Glutamatergic neuron (in vitro differentiated cells): Measurements from ENCODE around the gene SIK3. TPM values are rescaled to one million over a fixed set of nuclear protein-coding genes. Genes with fewer than 3 reads are reported as not detected.

Source experiments
- DNase-seq: peaks from one replicate; pipeline ENCODE4 v3.0.0; 2022
- H3K27ac Mint-ChIP-seq: one replicate; pipeline ENCODE4 v1.8.0; 2020; ENCODE audit warnings: mild to moderate bottlenecking, mixed read lengths, inconsistent platforms; ENCODE audit not compliant: unreplicated experiment
- H3K27me3 Mint-ChIP-seq: one replicate; pipeline ENCODE4 v1.8.0; 2020; ENCODE audit warnings: mild to moderate bottlenecking, moderate library complexity, mixed read lengths, inconsistent platforms; ENCODE audit not compliant: unreplicated experiment
- H3K36me3 Mint-ChIP-seq: one replicate; pipeline ENCODE4 v1.8.0; 2020; ENCODE audit warnings: mild to moderate bottlenecking, mixed read lengths, inconsistent platforms; ENCODE audit not compliant: unreplicated experiment
- H3K4me1 Mint-ChIP-seq: one replicate; pipeline ENCODE4 v1.8.0; 2020; ENCODE audit warnings: mild to moderate bottlenecking, low read depth, mixed read lengths, inconsistent platforms; ENCODE audit not compliant: unreplicated experiment
- H3K4me3 Mint-ChIP-seq: one replicate; pipeline ENCODE4 v1.8.0; 2020; ENCODE audit warnings: mild to moderate bottlenecking, mixed read lengths, inconsistent platforms; ENCODE audit not compliant: unreplicated experiment
- H3K9me3 Mint-ChIP-seq: one replicate; pipeline ENCODE4 v1.8.0; 2020; ENCODE audit warnings: mild to moderate bottlenecking, moderate library complexity, mixed read lengths, inconsistent platforms; ENCODE audit not compliant: unreplicated experiment
- total RNA-seq: library from RNA; stranded (reverse); fragmentation: NEBNext Ultra II Directional; extraction: Animal tissue kit (Norgen Biotek cat#: 25700); gene quantifications from one replicate; pipeline ENCODE4 v1.2.1, GENCODE V29; 2021; ENCODE audit not compliant: unreplicated experiment
- TF ChIP-seq, protein P1 (sequence below): fragments of 200-600 bp; sonication (generic); IDR thresholded peaks from one replicate; pipeline ENCODE4 v1.5.0; 2021; ENCODE audit not compliant: partially characterized antibody, unreplicated experiment

SIK3 gene
- total RNA-seq, 1 donor from 2014 or later, result 22.2 TPM

DNA sequence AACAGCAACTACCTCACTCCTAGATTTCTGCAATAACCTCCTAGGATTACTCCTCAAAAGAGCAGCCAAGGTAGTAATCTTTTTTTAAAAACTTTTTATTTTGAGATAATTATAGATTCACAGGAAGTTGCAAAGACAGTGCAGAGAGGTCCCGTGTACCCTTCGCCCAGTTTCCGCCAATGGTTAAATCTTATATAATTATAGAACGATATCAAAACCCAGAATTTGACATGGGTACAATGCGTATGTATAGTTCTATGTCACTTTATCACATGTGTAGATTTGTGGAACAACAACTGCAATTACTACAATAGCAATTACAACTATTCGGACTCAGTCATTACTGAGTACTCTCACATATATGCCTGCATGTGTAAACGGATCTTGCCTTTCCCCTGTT lies 166.0 kb downstream of the SIK3 start:
- H3K4me1 Mint-ChIP-seq, result peaks cover 2% of the 10 kb centered on the region
- no peak for DNase-seq
- TF ChIP-seq, protein P1, sequence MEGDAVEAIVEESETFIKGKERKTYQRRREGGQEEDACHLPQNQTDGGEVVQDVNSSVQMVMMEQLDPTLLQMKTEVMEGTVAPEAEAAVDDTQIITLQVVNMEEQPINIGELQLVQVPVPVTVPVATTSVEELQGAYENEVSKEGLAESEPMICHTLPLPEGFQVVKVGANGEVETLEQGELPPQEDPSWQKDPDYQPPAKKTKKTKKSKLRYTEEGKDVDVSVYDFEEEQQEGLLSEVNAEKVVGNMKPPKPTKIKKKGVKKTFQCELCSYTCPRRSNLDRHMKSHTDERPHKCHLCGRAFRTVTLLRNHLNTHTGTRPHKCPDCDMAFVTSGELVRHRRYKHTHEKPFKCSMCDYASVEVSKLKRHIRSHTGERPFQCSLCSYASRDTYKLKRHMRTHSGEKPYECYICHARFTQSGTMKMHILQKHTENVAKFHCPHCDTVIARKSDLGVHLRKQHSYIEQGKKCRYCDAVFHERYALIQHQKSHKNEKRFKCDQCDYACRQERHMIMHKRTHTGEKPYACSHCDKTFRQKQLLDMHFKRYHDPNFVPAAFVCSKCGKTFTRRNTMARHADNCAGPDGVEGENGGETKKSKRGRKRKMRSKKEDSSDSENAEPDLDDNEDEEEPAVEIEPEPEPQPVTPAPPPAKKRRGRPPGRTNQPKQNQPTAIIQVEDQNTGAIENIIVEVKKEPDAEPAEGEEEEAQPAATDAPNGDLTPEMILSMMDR, result no peak
- no peak overlapping the region for H3K4me3 Mint-ChIP-seq
- peaks cover 5% of the 10 kb centered on the region for H3K27me3 Mint-ChIP-seq
- H3K27ac Mint-ChIP-seq, result no peak overlapping the region
- H3K9me3 Mint-ChIP-seq, result no peaks in the 10 kb centered on the region
- H3K36me3 Mint-ChIP-seq, result no peaks in the 10 kb centered on the region

DNA sequence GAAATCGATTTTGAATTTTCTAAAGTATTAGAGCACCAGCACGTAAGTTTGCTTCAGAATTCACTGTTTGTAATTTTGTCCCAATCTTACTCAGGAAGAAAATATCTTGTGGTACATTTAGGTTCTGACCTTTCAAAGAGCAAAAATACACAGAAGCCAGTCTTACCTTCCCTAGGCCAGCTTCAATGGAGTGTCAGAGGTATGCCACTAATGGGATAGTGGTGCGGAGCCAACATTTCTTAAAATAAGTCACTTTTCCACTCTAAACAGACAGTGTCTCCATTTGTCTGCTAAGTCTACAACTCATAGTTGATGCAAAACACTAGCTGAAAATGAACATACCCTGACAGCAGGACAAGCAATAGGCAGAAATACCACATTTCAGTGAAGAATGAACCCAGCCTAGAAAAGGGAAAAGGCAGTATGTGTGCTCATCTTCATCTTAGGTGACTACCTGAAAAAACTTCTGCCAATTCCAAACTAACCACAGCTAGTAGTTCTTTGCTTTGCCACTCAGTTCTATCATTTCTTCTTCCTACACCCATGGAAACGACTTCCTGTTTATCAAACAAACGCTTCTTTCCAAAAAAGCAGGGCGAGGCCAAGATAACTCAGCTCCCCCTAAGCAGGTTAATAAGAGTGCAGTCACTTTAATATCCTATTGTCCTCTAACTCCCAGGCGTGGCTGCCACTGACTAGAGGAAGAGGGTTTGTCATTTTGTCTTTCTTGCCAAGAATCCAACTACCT lies 166.8 kb downstream of the SIK3 start:
- Mint-ChIP-seq H3K9me3 (no peaks in the 10 kb centered on the region), H3K4me1 (peaks cover 2% of the 10 kb centered on the region), H3K27me3 (peaks cover 5% of the 10 kb centered on the region), H3K4me3 (no peak overlapping the region), H3K36me3 (no peaks in the 10 kb centered on the region), H3K27ac (no peak overlapping the region)
- no peak for DNase-seq
- TF ChIP-seq, protein P1, result no peak

DNA sequence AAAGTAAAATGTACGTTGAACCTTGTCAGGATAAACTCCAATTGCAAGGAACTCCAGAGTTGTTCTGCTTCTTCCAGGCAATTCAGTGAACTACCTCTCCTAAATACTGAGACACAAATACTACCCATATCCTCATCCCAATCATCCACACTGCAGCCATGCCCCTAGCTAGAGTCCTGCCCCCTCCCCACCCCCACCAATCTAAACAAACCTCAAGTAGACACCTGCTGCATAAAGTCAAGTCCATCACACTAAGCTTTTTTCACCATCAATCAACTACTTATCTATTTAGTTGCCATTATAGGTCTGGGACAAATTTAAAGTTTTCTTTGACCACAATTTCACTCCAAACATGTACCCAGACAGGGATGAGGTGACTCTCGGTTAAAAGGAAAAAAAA lies 167.6 kb downstream of the SIK3 start:
- no peak overlapping the region for H3K4me3 Mint-ChIP-seq
- H3K4me1 Mint-ChIP-seq, result peaks cover 2% of the 10 kb centered on the region
- no peaks in the 10 kb centered on the region for H3K36me3 Mint-ChIP-seq
- TF ChIP-seq, protein P1, result no peak
- H3K27me3 Mint-ChIP-seq, result peaks cover 5% of the 10 kb centered on the region
- no peak overlapping the region for H3K27ac Mint-ChIP-seq
- no peak for DNase-seq
- no peaks in the 10 kb centered on the region for H3K9me3 Mint-ChIP-seq

DNA sequence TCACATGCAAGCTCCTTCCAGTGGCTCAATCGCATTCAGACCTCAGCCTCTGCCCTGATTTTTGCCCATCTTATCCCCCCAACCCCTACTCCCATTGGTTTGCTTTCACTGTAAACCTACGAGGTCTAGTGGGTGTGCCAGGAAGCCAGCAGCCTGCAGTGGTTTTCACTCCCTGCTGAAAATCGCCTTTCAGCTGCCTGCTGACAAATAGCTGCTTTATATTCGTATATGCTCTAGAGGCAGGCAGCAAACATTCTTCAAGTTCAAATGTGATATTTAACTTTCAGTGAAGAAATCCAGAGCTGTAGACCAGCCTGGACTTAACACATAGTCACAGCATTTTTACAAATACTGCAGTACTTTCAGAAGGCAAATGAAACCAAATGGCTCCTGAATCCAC lies 168.1 kb downstream of the SIK3 start:
- TF ChIP-seq, protein P1, result no peak
- DNase-seq, result no peak
- peaks cover 2% of the 10 kb centered on the region for H3K4me1 Mint-ChIP-seq
- H3K27me3 Mint-ChIP-seq, result peaks cover 5% of the 10 kb centered on the region
- no peak overlapping the region for H3K4me3 Mint-ChIP-seq
- no peak overlapping the region for H3K27ac Mint-ChIP-seq
- H3K9me3 Mint-ChIP-seq, result no peaks in the 10 kb centered on the region
- no peaks in the 10 kb centered on the region for H3K36me3 Mint-ChIP-seq

DNA sequence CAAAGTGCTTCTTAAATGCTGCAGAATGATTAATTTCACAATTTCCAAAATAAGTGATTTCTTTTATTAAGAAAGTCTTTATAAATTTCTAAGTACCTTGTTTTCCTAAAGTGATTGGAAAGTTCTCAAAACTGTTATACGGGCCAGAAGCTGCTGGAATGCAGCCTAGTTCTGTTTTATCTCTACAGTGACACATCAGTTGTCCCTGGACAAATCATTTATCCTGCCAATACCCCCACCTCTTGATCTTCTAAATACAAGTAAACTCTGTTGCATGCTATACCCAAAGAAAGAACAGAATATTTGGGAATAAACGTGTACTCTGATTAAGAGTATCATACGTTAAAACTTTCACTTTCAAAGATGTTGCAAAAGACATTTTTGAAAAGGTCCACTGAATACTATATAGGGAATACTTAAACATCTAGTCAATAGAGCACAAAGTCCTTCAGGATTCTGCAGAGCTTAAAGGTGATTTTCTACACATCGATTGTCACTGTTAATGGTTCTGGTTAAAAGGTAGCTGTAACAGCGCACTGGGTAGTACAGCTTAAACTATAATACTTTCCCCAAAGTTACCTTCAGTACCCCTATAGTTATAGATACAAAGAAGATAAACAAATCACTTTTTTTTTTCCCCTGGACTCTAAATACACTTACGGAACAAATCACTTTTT lies 168.7 kb downstream of the SIK3 start:
- no peak for DNase-seq
- no peak overlapping the region for H3K4me3 Mint-ChIP-seq
- H3K27me3 Mint-ChIP-seq, result peaks cover 5% of the 10 kb centered on the region
- no peaks in the 10 kb centered on the region for H3K9me3 Mint-ChIP-seq
- TF ChIP-seq, protein P1, result no peak
- no peak overlapping the region for H3K27ac Mint-ChIP-seq
- no peaks in the 10 kb centered on the region for H3K36me3 Mint-ChIP-seq
- H3K4me1 Mint-ChIP-seq, result peaks cover 2% of the 10 kb centered on the region
